GM12878 (cell line): ENCODE data around the gene TRABD. TPM values are rescaled to one million over a fixed set of nuclear protein-coding genes. Genes with fewer than 3 reads are reported as not detected.
A peak's percentile ranks its signal among the peaks of the same experiment; 100 is the strongest.

Experiments
- ATAC-seq: fragments of 200-7000 bp; cut with Tn5 transposase; 3 replicates; pipeline ENCODE4 v1.9.1; 2020; ENCODE audit warnings: mild to moderate bottlenecking, moderate library complexity
- BruUV-seq: library from RNA; stranded (reverse); fragments of 400-500 nt; replicated peaks from 2 replicates; lab custom pipeline; 2021; lab: Mats Ljungman, UMichigan
- CTCF ChIA-PET: fragments of 300-600 bp; sonication (Branson Sonifier 250); formaldehyde crosslinking; extraction: SDS; loops from one replicate; lab custom pipeline; 2021; ENCODE audit warnings: inconsistent platforms; lab: Yijun Ruan, JAX
- POLR2A ChIA-PET: fragments of 350-600 bp; formaldehyde crosslinking; extraction: SDS; loops from one replicate; lab custom pipeline; 2021; ENCODE audit warnings: inconsistent platforms; lab: Charles Lee
- RAD21 ChIA-PET: fragments of 300-600 bp; sonication (Branson Sonifier 250); formaldehyde crosslinking; loops from one replicate; lab custom pipeline; 2023; ENCODE audit warnings: antibody characterized with exemption; ENCODE audit not compliant: unreplicated experiment; lab: Charles Lee
- SMC1A ChIA-PET: fragments of 300-600 bp; sonication (Branson Sonifier 250); formaldehyde crosslinking; loops from one replicate; lab custom pipeline; 2023; ENCODE audit not compliant: unreplicated experiment, uncharacterized antibody; lab: Charles Lee
- DNase-seq: peaks from one replicate; pipeline ENCODE4 v3.0.0-alpha.2; 2011; ENCODE audit warnings: low read depth, low spot score
- FAIRE-seq: peaks from 3 replicates; lab custom pipeline; 2011; peaks lifted over from hg19 to GRCh38; lab: Jason Lieb, UNC
- H2AFZ ChIP-seq: 2 replicates; pipeline ENCODE4 v1.6.0; 2011; ENCODE audit warnings: low read depth, low read length, control low read depth; ENCODE audit not compliant: control insufficient read depth
- H3K27ac ChIP-seq: 2 replicates; pipeline ENCODE4 v1.5.1; 2011; ENCODE audit warnings: control low read depth; ENCODE audit not compliant: control insufficient read depth, insufficient read depth
- H3K27me3 ChIP-seq, 2 experiments: replicated peaks in 1 of 2; 2 replicates each; pipeline versions ENCODE4 v1.6.0 to v1.6.1; 2011; ENCODE audit warnings: low read length in 1 of 2; ENCODE audit not compliant: control insufficient read depth in 2 of 2, insufficient read depth in 2 of 2
- H3K36me3 ChIP-seq, 2 experiments: 2 replicates each; pipeline ENCODE4 v1.5.1; 2011; ENCODE audit warnings: low read length in 1 of 2; ENCODE audit not compliant: control insufficient read depth in 2 of 2, insufficient read depth in 2 of 2
- H3K4me1 ChIP-seq: 2 replicates; pipeline ENCODE4 v1.6.1; 2011; ENCODE audit warnings: mild to moderate bottlenecking, low read length, moderate library complexity, mixed read lengths; ENCODE audit not compliant: control insufficient read depth, insufficient read depth
- H3K4me2 ChIP-seq: 2 replicates; pipeline ENCODE4 v1.6.0; 2011; ENCODE audit warnings: control low read depth; ENCODE audit not compliant: control insufficient read depth, insufficient read depth
- H3K4me3 ChIP-seq: fragments of 200-600 bp; sonication (generic); 2 replicates; pipeline ENCODE4 v1.5.1; 2016
- H3K79me2 ChIP-seq: 2 replicates; pipeline ENCODE4 v1.6.0; 2011; ENCODE audit warnings: low read length; ENCODE audit not compliant: control insufficient read depth, insufficient read depth
- H3K9ac ChIP-seq: 2 replicates; pipeline ENCODE4 v1.8.0; 2011; ENCODE audit warnings: low read length, control low read depth, mixed read lengths; ENCODE audit not compliant: control insufficient read depth, insufficient read depth
- H3K9me3 ChIP-seq: replicated peaks from 3 replicates; pipeline ENCODE4 v1.5.1; 2011; ENCODE audit warnings: mild to moderate bottlenecking, low read length; ENCODE audit not compliant: control insufficient read depth, insufficient read depth
- H4K20me1 ChIP-seq: 2 replicates; pipeline ENCODE4 v1.6.0; 2011; ENCODE audit not compliant: control insufficient read depth, insufficient read depth
- EED ChIP-seq: sonication (generic); IDR thresholded peaks from 2 replicates; pipeline ENCODE4 v1.6.1; 2016; ENCODE audit warnings: antibody characterized with exemption, low read depth
- EGR1 ChIP-seq, 2 experiments: IDR thresholded peaks; 1 replicate in 1 of 2; 2 replicates in 1 of 2; pipeline ENCODE4 v1.6.1; 2011 to 2012; ENCODE audit warnings: low read depth in 2 of 2, low read length in 2 of 2, borderline replicate concordance in 1 of 2, mild to moderate bottlenecking in 1 of 2, moderate library complexity in 1 of 2
- GATAD2B ChIP-seq: fragments of 450-650 bp; conservative IDR thresholded peaks from 2 replicates; pipeline ENCODE4 v1.6.1; 2017; ENCODE audit warnings: low read depth, mild to moderate bottlenecking, moderate library complexity
- JUND ChIP-seq: IDR thresholded peaks from 2 replicates; pipeline ENCODE4 v1.6.1; 2012; ENCODE audit warnings: low read depth, mild to moderate bottlenecking, low read length, improper control_type of control experiment, moderate library complexity
- LARP7 ChIP-seq: fragments of 450-650 bp; IDR thresholded peaks from 2 replicates; pipeline ENCODE4 v1.6.1; 2017; ENCODE audit warnings: mild to moderate bottlenecking
- POLR2AphosphoS2 ChIP-seq: IDR thresholded peaks from 2 replicates; pipeline ENCODE4 v1.6.1; 2011; ENCODE audit warnings: low read depth, mild to moderate bottlenecking, low read length, improper control_type of control experiment, moderate library complexity
- RCOR1 ChIP-seq: conservative IDR thresholded peaks from 2 replicates; pipeline ENCODE4 v1.6.1; 2012; ENCODE audit warnings: low read depth, low read length, improper control_type of control experiment
- RFX5 ChIP-seq: IDR thresholded peaks from 2 replicates; pipeline ENCODE4 v1.6.1; 2011; ENCODE audit warnings: low read depth, low read length, improper control_type of control experiment
- SIN3A ChIP-seq: IDR thresholded peaks from 2 replicates; pipeline ENCODE4 v1.6.1; 2012; ENCODE audit warnings: low read depth, low read length, improper control_type of control experiment
- SREBF1 ChIP-seq: IDR thresholded peaks from 2 replicates; pipeline ENCODE4 v1.6.1; 2012; ENCODE audit warnings: mild to moderate bottlenecking, low read length
- WGBS: methylation state at CpG from one replicate; pipeline ENCODE4 v1.1.6; 2016; ENCODE audit warnings: low lambda C conversion rate; ENCODE audit not compliant: insufficient replicate concordance, insufficient coverage; ENCODE audit errors: missing lambda C conversion rate; 5-methylcytosine and 5-hydroxymethylcytosine counted together
- in situ Hi-C: fragments of 300-500 bp; cut with MboI; formaldehyde crosslinking; loops from 9 replicates; pipeline ENCODE4 v1.14.3; 2018; ENCODE audit warnings: mixed read lengths
- intact Hi-C: fragments of 100-400 bp; cut with micrococcal nuclease; formaldehyde crosslinking; loops from one replicate; pipeline ENCODE4 v1.14.2; 2022; ENCODE audit not compliant: unreplicated experiment
- polyA plus RNA-seq, 11 experiments: library from polyadenylated mRNA; depleted of rRNA in 4 of 11; unstranded in 6 of 11; stranded (reverse) in 5 of 11; fragments of >200 nt; fragmentation: Nextera tagmentation in 4 of 11; fragmentation: Illumina TruSeq in 1 of 11; extraction: Ambion mirVana in 4 of 11; extraction: Trizol in 1 of 11; gene quantifications; 1 replicate in 1 of 11; 2 replicates in 10 of 11; pipeline versions ENCODE4 v1.2.1 to v1.2.3, GENCODE V29; 2011 to 2016; ENCODE audit warnings: inconsistent platforms in 2 of 11, missing spikeins in 2 of 11, low read depth in 1 of 11
- total RNA-seq, 4 experiments: library from RNA; depleted of rRNA in 3 of 4; stranded (reverse); fragments of >200 nt in 3 of 4; fragmentation: Illumina TruSeq in 1 of 4; extraction: Trizol in 1 of 4; gene quantifications; 2 replicates each; pipeline versions ENCODE4 v1.2.1 to v1.2.3, GENCODE V29; 2013 to 2021
- TF ChIP-seq, protein P1 (sequence below): fragments of 450-650 bp; formaldehyde crosslinking; IDR thresholded peaks from 2 replicates; pipeline ENCODE4 v1.5.0; 2022; ENCODE audit warnings: mild to moderate bottlenecking, missing genetic modification characterization
- TF ChIP-seq, protein P2 (sequence below): IDR thresholded peaks from 2 replicates; pipeline ENCODE4 v1.6.1; 2012; ENCODE audit warnings: low read length, inconsistent platforms

TRABD gene
- total and polyA plus RNA-seq, 10 of the 15 experiments (the other 5 are each of a cell fraction or from before 2014, with no cell fraction given) = 0.43 to 116 (median 58.1) TPM

DNA sequence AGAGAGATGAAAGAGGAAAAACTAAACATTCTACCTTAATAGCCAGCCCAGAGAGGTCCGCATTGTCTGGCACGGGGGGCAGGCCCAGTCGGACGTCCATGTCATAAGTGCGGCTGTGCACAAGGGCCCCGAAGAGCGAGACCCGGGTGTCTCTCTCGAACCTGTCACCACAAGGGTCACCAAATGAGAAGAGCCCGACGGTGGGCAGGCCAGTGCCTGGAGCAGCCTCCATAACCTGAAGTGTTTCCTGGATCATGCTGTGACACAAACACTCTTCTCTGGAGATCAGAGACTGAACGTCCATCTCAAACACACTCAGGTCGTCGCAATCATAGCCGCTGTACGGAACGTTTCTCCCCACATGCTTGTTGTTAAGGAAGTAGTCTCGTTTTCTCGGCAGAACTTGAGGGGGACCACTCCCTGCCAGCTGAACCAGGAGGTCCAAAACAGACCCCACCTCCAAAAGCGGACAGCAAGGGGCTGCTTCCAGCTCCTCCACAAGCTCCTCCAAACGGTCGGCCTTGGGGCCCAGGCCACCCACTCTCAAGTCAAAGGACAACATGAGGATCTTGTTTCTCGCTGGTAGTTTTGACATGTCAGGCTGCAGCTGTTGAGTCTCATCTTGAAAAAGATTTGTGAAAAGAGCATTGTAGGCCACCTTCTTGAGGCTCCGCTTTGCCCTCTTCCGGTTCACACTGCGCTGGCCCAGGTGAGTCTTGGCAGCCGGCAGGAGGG, 58.1 kb downstream of the TRABD start:
- ChIA-PET POLR2A (interaction anchor here (0.8 to 1.4 kb wide), 5 partner anchors 7 to 318 kb away, joined by 3 to 4 read pairs (median 3); partner anchors contain the start of gene HDAC10), SMC1A (interaction anchor here (1.0 to 2.9 kb wide), 4 partner anchors 29 to 254 kb away, joined by 3 to 11 read pairs (median 6); no protein-coding TSS in a partner anchor), CTCF (interaction anchor here (0.6 to 3.1 kb wide), 7 partner anchors 28 to 377 kb away, joined by 3 to 19 read pairs (median 4); no protein-coding TSS in a partner anchor), RAD21 (interaction anchor here (1.1 to 1.7 kb wide), 4 partner anchors 98 to 377 kb away, joined by 3 to 4 read pairs (median 3); partner anchors contain the start of gene SCO2)
- TF ChIP-seq LARP7 (no peak), RFX5 (no peak), SIN3A (no peak), RCOR1 (no peak), JUND (no peak), SREBF1 (no peak), EED (no peak), EGR1 (IDR thresholded peaks at IDR 0.05; ENCODE audit: borderline replicate concordance in 1 of 2, low read depth in 2 of 2, low read length in 2 of 2) (no peak), GATAD2B (no peak), POLR2AphosphoS2 (no peak)
- TF ChIP-seq, protein P1, sequence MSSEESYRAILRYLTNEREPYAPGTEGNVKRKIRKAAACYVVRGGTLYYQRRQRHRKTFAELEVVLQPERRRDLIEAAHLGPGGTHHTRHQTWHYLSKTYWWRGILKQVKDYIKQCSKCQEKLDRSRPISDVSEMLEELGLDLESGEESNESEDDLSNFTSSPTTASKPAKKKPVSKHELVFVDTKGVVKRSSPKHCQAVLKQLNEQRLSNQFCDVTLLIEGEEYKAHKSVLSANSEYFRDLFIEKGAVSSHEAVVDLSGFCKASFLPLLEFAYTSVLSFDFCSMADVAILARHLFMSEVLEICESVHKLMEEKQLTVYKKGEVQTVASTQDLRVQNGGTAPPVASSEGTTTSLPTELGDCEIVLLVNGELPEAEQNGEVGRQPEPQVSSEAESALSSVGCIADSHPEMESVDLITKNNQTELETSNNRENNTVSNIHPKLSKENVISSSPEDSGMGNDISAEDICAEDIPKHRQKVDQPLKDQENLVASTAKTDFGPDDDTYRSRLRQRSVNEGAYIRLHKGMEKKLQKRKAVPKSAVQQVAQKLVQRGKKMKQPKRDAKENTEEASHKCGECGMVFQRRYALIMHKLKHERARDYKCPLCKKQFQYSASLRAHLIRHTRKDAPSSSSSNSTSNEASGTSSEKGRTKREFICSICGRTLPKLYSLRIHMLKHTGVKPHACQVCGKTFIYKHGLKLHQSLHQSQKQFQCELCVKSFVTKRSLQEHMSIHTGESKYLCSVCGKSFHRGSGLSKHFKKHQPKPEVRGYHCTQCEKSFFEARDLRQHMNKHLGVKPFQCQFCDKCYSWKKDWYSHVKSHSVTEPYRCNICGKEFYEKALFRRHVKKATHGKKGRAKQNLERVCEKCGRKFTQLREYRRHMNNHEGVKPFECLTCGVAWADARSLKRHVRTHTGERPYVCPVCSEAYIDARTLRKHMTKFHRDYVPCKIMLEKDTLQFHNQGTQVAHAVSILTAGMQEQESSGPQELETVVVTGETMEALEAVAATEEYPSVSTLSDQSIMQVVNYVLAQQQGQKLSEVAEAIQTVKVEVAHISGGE (CRISPR knock-in tag) = no peak
- TF ChIP-seq, protein P2, sequence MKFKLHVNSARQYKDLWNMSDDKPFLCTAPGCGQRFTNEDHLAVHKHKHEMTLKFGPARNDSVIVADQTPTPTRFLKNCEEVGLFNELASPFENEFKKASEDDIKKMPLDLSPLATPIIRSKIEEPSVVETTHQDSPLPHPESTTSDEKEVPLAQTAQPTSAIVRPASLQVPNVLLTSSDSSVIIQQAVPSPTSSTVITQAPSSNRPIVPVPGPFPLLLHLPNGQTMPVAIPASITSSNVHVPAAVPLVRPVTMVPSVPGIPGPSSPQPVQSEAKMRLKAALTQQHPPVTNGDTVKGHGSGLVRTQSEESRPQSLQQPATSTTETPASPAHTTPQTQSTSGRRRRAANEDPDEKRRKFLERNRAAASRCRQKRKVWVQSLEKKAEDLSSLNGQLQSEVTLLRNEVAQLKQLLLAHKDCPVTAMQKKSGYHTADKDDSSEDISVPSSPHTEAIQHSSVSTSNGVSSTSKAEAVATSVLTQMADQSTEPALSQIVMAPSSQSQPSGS = no peak
- in situ Hi-C loops (no loop called here), intact Hi-C loops (loop anchor here (5.0 to 10.0 kb wide), 2 partner anchors 231 to 378 kb away; partner anchors contain the start of gene SBF1)
- no peaks in the 10 kb centered on the region for H3K9me3 ChIP-seq
- peaks cover 16% of the 10 kb centered on the region for H3K4me1 ChIP-seq
- H3K79me2 ChIP-seq = peaks cover 55% of the 10 kb centered on the region
- H3K27me3 ChIP-seq = no peaks in the 10 kb centered on the region
- peak overlapping the region; percentile 90 for H3K9ac ChIP-seq
- FAIRE-seq = no peak
- no peaks in the 10 kb centered on the region; the same call in none of the 2 replicates for H4K20me1 ChIP-seq
- no peak for DNase-seq
- peak overlapping the region; percentile 83 for H3K4me3 ChIP-seq
- peak overlapping the region; percentile 71 for H3K27ac ChIP-seq
- WGBS = 1% methylated on average over 27 of the region's 27 CpGs
- no peak for ATAC-seq
- no TSS peak for BruUV-seq
- peaks cover 9 to 20% of the 10 kb centered on the region in 2 experiments; a peak in 3 of 4 replicates for H3K36me3 ChIP-seq
- H2AFZ ChIP-seq = peak overlapping the region; percentile 90
- peak overlapping the region; percentile 98 for H3K4me2 ChIP-seq
